Measurements from ENCODE around the gene CYBRD1.

Gene CYBRD1

GRCh38 chr2:171557363-171557762 is 35.1 kb downstream of the CYBRD1 start:
- no peak for DNase-seq

GRCh38 chr2:171563301-171563700 is 41.0 kb downstream of the CYBRD1 start:
- no peak for DNase-seq

GRCh38 chr2:171564463-171564862 is 42.2 kb downstream of the CYBRD1 start:
- DNase-seq: no peak

GRCh38 chr2:171566057-171566456 is 43.8 kb downstream of the CYBRD1 start:
- no peak for DNase-seq

- DNase-seq: no peak
Measured at GRCh38 chr2:171566753-171567152, 44.5 kb downstream of the CYBRD1 start.

- no peak for DNase-seq
Measured at GRCh38 chr2:171568089-171568488, 45.8 kb downstream of the CYBRD1 start.

GRCh38 chr2:171571721-171572120 is 49.4 kb downstream of the CYBRD1 start:
- no peak for DNase-seq

GRCh38 chr2:171574149-171574795 is 52.0 kb downstream of the CYBRD1 start:
- peak; percentile 44 for DNase-seq

GRCh38 chr2:171575606-171576005 is 53.3 kb downstream of the CYBRD1 start:
- DNase-seq: no peak

GRCh38 chr2:171578127-171578803 is 56.0 kb downstream of the CYBRD1 start:
- DNase-seq: no peak

GRCh38 chr2:171579481-171579880 is 57.2 kb downstream of the CYBRD1 start:
- DNase-seq: no peak

GRCh38 chr2:171583566-171583965 is 61.3 kb downstream of the CYBRD1 start:
- DNase-seq: no peak

GRCh38 chr2:171584001-171584400 is 61.7 kb downstream of the CYBRD1 start:
- no peak for DNase-seq

GRCh38 chr2:171587132-171587531 is 64.9 kb downstream of the CYBRD1 start:
- no peak for DNase-seq

- no peak for DNase-seq
Measured at GRCh38 chr2:171587567-171587966, 65.3 kb downstream of the CYBRD1 start.

GRCh38 chr2:171590116-171590515 is 67.8 kb downstream of the CYBRD1 start:
- DNase-seq: no peak

GRCh38 chr2:171592036-171592555 is 69.8 kb downstream of the CYBRD1 start:
- no peak for DNase-seq

- DNase-seq: no peak
Measured at GRCh38 chr2:171595456-171595855, 73.2 kb downstream of the CYBRD1 start.

GRCh38 chr2:171595896-171596295 is 73.6 kb downstream of the CYBRD1 start:
- no peak for DNase-seq

GRCh38 chr2:171598713-171599319 is 76.5 kb downstream of the CYBRD1 start:
- DNase-seq: peak; percentile 9

GRCh38 chr2:171600126-171600525 is 77.9 kb downstream of the CYBRD1 start:
- DNase-seq: no peak

GRCh38 chr2:171602352-171602751 is 80.1 kb downstream of the CYBRD1 start:
- no peak for DNase-seq

All from GF-D8 (cell line).